ENCODE measurements around the gene RGS6. TPM values are rescaled to one million over a fixed set of nuclear protein-coding genes. Genes with fewer than 3 reads are reported as not detected.

Gene RGS6
- polyA plus RNA-seq, 3 donors: not detected

DNA sequence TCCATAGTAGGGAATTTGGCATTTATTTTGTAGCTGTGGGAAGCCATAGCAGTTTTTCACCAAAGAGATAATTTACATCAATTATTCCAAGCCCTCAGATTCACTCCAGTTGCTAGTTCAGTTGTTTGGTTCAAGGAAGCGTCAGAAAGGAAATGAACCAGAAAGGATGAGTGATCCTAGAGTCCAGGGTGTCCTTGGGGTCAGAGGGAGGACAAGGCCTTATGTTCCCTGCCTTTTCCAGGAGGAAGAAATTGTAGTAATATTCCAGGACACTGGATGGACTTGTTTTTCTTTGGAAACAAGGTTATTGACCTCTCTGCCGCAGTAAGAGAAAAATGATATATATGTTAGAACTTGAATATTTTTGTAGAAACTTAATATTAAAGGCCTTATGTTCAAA is 409.5 kb downstream of the RGS6 start:
- H3K79me2 ChIP-seq (ENCODE audit: insufficient read depth, low read length): no peaks in the 10 kb centered on the region
- H3K36me3 Mint-ChIP-seq: no peaks in the 10 kb centered on the region
- no peak overlapping the region for H3K27ac ChIP-seq (ENCODE audit: low read depth in 1 of 2, low read length in 2 of 2)
- intact Hi-C loops (cut with micrococcal nuclease): no loop called here
- H3K9ac ChIP-seq (ENCODE audit: insufficient read depth, low read length, poor library complexity, severe bottlenecking): no peak overlapping the region
- H3K27me3 Mint-ChIP-seq (ENCODE audit: low read depth in 3 of 3): no peaks in the 10 kb centered on the region
- no peaks in the 10 kb centered on the region for H3K36me3 ChIP-seq (replicated peaks in 1 of 2; ENCODE audit: control insufficient read depth in 1 of 2, insufficient read depth in 2 of 2, low read length in 2 of 2)
- H2AFZ ChIP-seq (ENCODE audit: insufficient read depth, low read depth, low read length, poor library complexity, severe bottlenecking): no peak overlapping the region
- WGBS (ENCODE audit: insufficient coverage): 100% methylated on average over 1 of the region's 2 CpGs
- TF ChIP-seq, protein P1, sequence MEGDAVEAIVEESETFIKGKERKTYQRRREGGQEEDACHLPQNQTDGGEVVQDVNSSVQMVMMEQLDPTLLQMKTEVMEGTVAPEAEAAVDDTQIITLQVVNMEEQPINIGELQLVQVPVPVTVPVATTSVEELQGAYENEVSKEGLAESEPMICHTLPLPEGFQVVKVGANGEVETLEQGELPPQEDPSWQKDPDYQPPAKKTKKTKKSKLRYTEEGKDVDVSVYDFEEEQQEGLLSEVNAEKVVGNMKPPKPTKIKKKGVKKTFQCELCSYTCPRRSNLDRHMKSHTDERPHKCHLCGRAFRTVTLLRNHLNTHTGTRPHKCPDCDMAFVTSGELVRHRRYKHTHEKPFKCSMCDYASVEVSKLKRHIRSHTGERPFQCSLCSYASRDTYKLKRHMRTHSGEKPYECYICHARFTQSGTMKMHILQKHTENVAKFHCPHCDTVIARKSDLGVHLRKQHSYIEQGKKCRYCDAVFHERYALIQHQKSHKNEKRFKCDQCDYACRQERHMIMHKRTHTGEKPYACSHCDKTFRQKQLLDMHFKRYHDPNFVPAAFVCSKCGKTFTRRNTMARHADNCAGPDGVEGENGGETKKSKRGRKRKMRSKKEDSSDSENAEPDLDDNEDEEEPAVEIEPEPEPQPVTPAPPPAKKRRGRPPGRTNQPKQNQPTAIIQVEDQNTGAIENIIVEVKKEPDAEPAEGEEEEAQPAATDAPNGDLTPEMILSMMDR (IDR thresholded peaks at IDR 0.05): no peak
- H3K27me3 ChIP-seq (ENCODE audit: control insufficient read depth in 2 of 2, insufficient read depth in 2 of 2, low read length in 2 of 2): no peaks in the 10 kb centered on the region
- no peaks in the 10 kb centered on the region for H4K20me1 ChIP-seq (ENCODE audit: insufficient read depth, low read length)
- H3K4me1 Mint-ChIP-seq: no peaks in the 10 kb centered on the region
- H3K4me3 ChIP-seq (replicated peaks in 1 of 3; ENCODE audit: low read depth in 2 of 3, low read length in 3 of 3): no peak overlapping the region
- no peaks in the 10 kb centered on the region for H3K4me1 ChIP-seq (ENCODE audit: control insufficient read depth in 1 of 2, insufficient read depth in 2 of 2, low read length in 2 of 2)
- peaks cover 0 to 10% of the 10 kb centered on the region in 2 donors for H3K9me3 ChIP-seq (replicated peaks in 1 of 2; ENCODE audit: control insufficient read depth in 1 of 2, insufficient read depth in 1 of 2, low read length in 2 of 2)
- no peak overlapping the region for H3K4me2 ChIP-seq (replicated peaks; ENCODE audit: extremely low read depth, low read length, poor library complexity, severe bottlenecking)
- no peak for DNase-seq
- H3K27ac Mint-ChIP-seq: no peak overlapping the region
- no peak overlapping the region for H3K4me3 Mint-ChIP-seq
- peaks cover 3 to 25% (median 10%) of the 10 kb centered on the region in 7 donors for H3K9me3 Mint-ChIP-seq

DNA sequence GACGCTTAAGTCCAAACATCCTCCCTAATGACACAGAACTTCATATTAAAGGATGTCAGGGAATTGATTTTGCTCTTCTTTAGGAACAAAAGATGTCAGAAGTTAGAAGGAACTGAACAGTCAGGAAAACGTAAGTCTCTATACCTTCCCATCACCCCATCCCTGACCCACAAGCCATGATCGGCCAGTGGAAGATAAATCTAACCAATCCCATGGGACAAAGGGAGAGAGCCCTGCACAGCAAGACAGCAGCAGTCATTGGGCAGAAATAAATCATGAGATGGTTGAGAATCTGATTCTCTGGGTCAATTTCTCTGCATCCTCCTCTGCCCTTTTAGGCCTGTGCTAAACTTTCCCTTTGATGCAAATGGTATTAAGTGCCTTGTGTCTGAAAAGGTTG is 414.9 kb downstream of the RGS6 start:
- no peaks in the 10 kb centered on the region for H4K20me1 ChIP-seq (ENCODE audit: insufficient read depth, low read length)
- Mint-ChIP-seq H3K4me1 (no peaks in the 10 kb centered on the region), H3K4me3 (no peak overlapping the region), H3K27me3 (ENCODE audit: low read depth in 3 of 3) (no peaks in the 10 kb centered on the region), H3K9me3 (peaks cover 0 to 11% (median 7%) of the 10 kb centered on the region in 7 donors), H3K36me3 (no peaks in the 10 kb centered on the region), H3K27ac (no peak overlapping the region)
- no peaks in the 10 kb centered on the region for H3K4me1 ChIP-seq (ENCODE audit: control insufficient read depth in 1 of 2, insufficient read depth in 2 of 2, low read length in 2 of 2)
- intact Hi-C loops (cut with micrococcal nuclease): no loop called here
- TF ChIP-seq, protein P1 (IDR thresholded peaks at IDR 0.05): no peak
- no peaks in the 10 kb centered on the region for H3K79me2 ChIP-seq (ENCODE audit: insufficient read depth, low read length)
- peaks cover 0 to 7% of the 10 kb centered on the region in 2 donors for H3K9me3 ChIP-seq (replicated peaks in 1 of 2; ENCODE audit: control insufficient read depth in 1 of 2, insufficient read depth in 1 of 2, low read length in 2 of 2)
- H3K4me2 ChIP-seq (replicated peaks; ENCODE audit: extremely low read depth, low read length, poor library complexity, severe bottlenecking): no peak overlapping the region
- DNase-seq: no peak
- no peak overlapping the region for H3K27ac ChIP-seq (ENCODE audit: low read depth in 1 of 2, low read length in 2 of 2)
- no peak overlapping the region for H3K9ac ChIP-seq (ENCODE audit: insufficient read depth, low read length, poor library complexity, severe bottlenecking)
- H2AFZ ChIP-seq (ENCODE audit: insufficient read depth, low read depth, low read length, poor library complexity, severe bottlenecking): no peak overlapping the region
- H3K4me3 ChIP-seq (replicated peaks in 1 of 3; ENCODE audit: low read depth in 2 of 3, low read length in 3 of 3): no peak overlapping the region
- no peaks in the 10 kb centered on the region for H3K36me3 ChIP-seq (replicated peaks in 1 of 2; ENCODE audit: control insufficient read depth in 1 of 2, insufficient read depth in 2 of 2, low read length in 2 of 2)
- no peaks in the 10 kb centered on the region for H3K27me3 ChIP-seq (ENCODE audit: control insufficient read depth in 2 of 2, insufficient read depth in 2 of 2, low read length in 2 of 2)
- WGBS (ENCODE audit: insufficient coverage): no CpG with 5 or more reads among the region's 3 CpGs
